ES-I3 (cell line): ENCODE results near the gene NFKBIA.

ENCODE experiments used
- H3K36me3 ChIP-seq: 2 replicates; pipeline ENCODE4 v1.6.1; 2013; ENCODE audit warnings: mild to moderate bottlenecking, low read length, control low read depth, moderate library complexity; ENCODE audit not compliant: insufficient read depth
- H3K4me1 ChIP-seq: 2 replicates; pipeline ENCODE4 v1.6.1; 2013; ENCODE audit warnings: mild to moderate bottlenecking, control low read depth, low read length; ENCODE audit not compliant: insufficient read depth
- H3K9ac ChIP-seq: 2 replicates; pipeline ENCODE4 v1.6.1; 2013; ENCODE audit warnings: low read depth, mild to moderate bottlenecking, low read length, moderate library complexity
- H3K9me3 ChIP-seq: 2 replicates; pipeline ENCODE4 v1.6.1; 2013; ENCODE audit warnings: mild to moderate bottlenecking, low read length, moderate library complexity; ENCODE audit not compliant: control insufficient read depth, insufficient read depth

The NFKBIA gene

GRCh38 chr14:35419429-35419841 lies 14.9 kb upstream of the NFKBIA start:
- peaks cover 21% of the 10 kb centered on the region; the same call in 1 of the 2 replicates for H3K4me1 ChIP-seq
- H3K36me3 ChIP-seq = no peaks in the 10 kb centered on the region
- no peak overlapping the region for H3K9ac ChIP-seq
- H3K9me3 ChIP-seq = 0 out of 2 replicates have a peak, but pooled peaks cover 2% of the 10 kb centered on the region

GRCh38 chr14:35418093-35418492 lies 13.5 kb upstream of the NFKBIA start:
- no peaks in the 10 kb centered on the region for H3K36me3 ChIP-seq
- H3K9me3 ChIP-seq = no peaks in the 10 kb centered on the region
- no peak overlapping the region for H3K9ac ChIP-seq
- H3K4me1 ChIP-seq = peaks cover 22% of the 10 kb centered on the region; the same call in 1 of the 2 replicates

GRCh38 chr14:35416108-35416750 lies 11.7 kb upstream of the NFKBIA start:
- Histone ChIP-seq H3K9ac (no peak overlapping the region), H3K9me3 (no peaks in the 10 kb centered on the region), H3K36me3 (no peaks in the 10 kb centered on the region), H3K4me1 (peaks cover 22% of the 10 kb centered on the region; the same call in 1 of the 2 replicates)

- H3K9ac ChIP-seq = no peak overlapping the region
- peaks cover 17% of the 10 kb centered on the region; the same call in 1 of the 2 replicates for H3K4me1 ChIP-seq
- H3K36me3 ChIP-seq = no peaks in the 10 kb centered on the region
- no peaks in the 10 kb centered on the region for H3K9me3 ChIP-seq
These were observed 9.8 kb upstream of the NFKBIA start for GRCh38 chr14:35414365-35414764.

GRCh38 chr14:35412272-35413056 lies 7.9 kb upstream of the NFKBIA start:
- peaks cover 17% of the 10 kb centered on the region; the same call in 1 of the 2 replicates for H3K4me1 ChIP-seq
- H3K9ac ChIP-seq = no peak overlapping the region
- no peaks in the 10 kb centered on the region for H3K36me3 ChIP-seq
- H3K9me3 ChIP-seq = no peaks in the 10 kb centered on the region

GRCh38 chr14:35410858-35411257 lies 6.3 kb upstream of the NFKBIA start:
- no peaks in the 10 kb centered on the region for H3K36me3 ChIP-seq
- H3K4me1 ChIP-seq = peaks cover 17% of the 10 kb centered on the region
- no peak overlapping the region for H3K9ac ChIP-seq
- H3K9me3 ChIP-seq = no peaks in the 10 kb centered on the region

GRCh38 chr14:35409595-35409994 lies 5.0 kb upstream of the NFKBIA start:
- no peaks in the 10 kb centered on the region for H3K9me3 ChIP-seq
- H3K9ac ChIP-seq = no peak overlapping the region
- no peaks in the 10 kb centered on the region for H3K36me3 ChIP-seq
- peaks cover 10% of the 10 kb centered on the region; the same call in 1 of the 2 replicates for H3K4me1 ChIP-seq

GRCh38 chr14:35408026-35408425 lies 3.5 kb upstream of the NFKBIA start:
- Histone ChIP-seq H3K4me1 (peaks cover 12% of the 10 kb centered on the region), H3K9ac (no peak overlapping the region), H3K9me3 (no peaks in the 10 kb centered on the region), H3K36me3 (no peaks in the 10 kb centered on the region; the same call in 1 of the 2 replicates)

- H3K4me1 ChIP-seq = peaks cover 18% of the 10 kb centered on the region
- H3K9me3 ChIP-seq = no peaks in the 10 kb centered on the region
- H3K36me3 ChIP-seq = no peaks in the 10 kb centered on the region; the same call in 1 of the 2 replicates
- H3K9ac ChIP-seq = no peak overlapping the region
These were observed 2.7 kb upstream of the NFKBIA start for GRCh38 chr14:35407306-35407630.

GRCh38 chr14:35406506-35407305 lies 2.2 kb upstream of the NFKBIA start:
- Histone ChIP-seq H3K36me3 (no peaks in the 10 kb centered on the region; the same call in 1 of the 2 replicates), H3K9me3 (no peaks in the 10 kb centered on the region), H3K9ac (no peak overlapping the region), H3K4me1 (peaks cover 18% of the 10 kb centered on the region)

GRCh38 chr14:35406090-35406489 lies 1.5 kb upstream of the NFKBIA start:
- peaks cover 2% of the 10 kb centered on the region for H3K36me3 ChIP-seq
- H3K9ac ChIP-seq = no peak overlapping the region
- H3K4me1 ChIP-seq = peaks cover 18% of the 10 kb centered on the region
- no peaks in the 10 kb centered on the region for H3K9me3 ChIP-seq

- Histone ChIP-seq H3K9ac (peak overlapping the region; percentile 88), H3K9me3 (no peaks in the 10 kb centered on the region), H3K4me1 (peaks cover 18% of the 10 kb centered on the region), H3K36me3 (peaks cover 8% of the 10 kb centered on the region)
These were observed 901 bp upstream of the NFKBIA start for GRCh38 chr14:35405304-35405996.

- Histone ChIP-seq H3K9me3 (no peaks in the 10 kb centered on the region), H3K9ac (peak overlapping the region; percentile 88), H3K36me3 (peaks cover 9% of the 10 kb centered on the region), H3K4me1 (peaks cover 18% of the 10 kb centered on the region)
These were observed 723 bp downstream of the NFKBIA start for GRCh38 chr14:35403603-35404448.
